Bronchial epithelial cell (primary cell): ENCODE measurements around the gene VSIG4. TPM values are rescaled to one million over a fixed set of nuclear protein-coding genes. Genes with fewer than 3 reads are reported as not detected.

Source experiments
- DNase-seq: peaks from one replicate; pipeline ENCODE4 v3.0.0-alpha.2; 2010; ENCODE audit warnings: low read depth
- FAIRE-seq: peaks from 2 replicates; lab custom pipeline; 2011; peaks lifted over from hg19 to GRCh38; lab: Jason Lieb, UNC
- H3K27me3 ChIP-seq: 2 replicates; pipeline ENCODE4 v1.5.1; 2011; ENCODE audit warnings: low read length; ENCODE audit not compliant: control insufficient read depth, insufficient read depth
- H3K36me3 ChIP-seq: 2 replicates; pipeline ENCODE4 v1.5.1; 2011; ENCODE audit warnings: low read length; ENCODE audit not compliant: control insufficient read depth, insufficient read depth
- H3K4me3 ChIP-seq: 2 replicates; pipeline ENCODE4 v1.5.1; 2011; ENCODE audit warnings: mild to moderate bottlenecking, low read depth, low read length, control low read depth
- CTCF ChIP-seq: IDR thresholded peaks from 2 replicates; pipeline ENCODE4 v1.5.1; 2011; ENCODE audit warnings: mild to moderate bottlenecking, moderate library complexity, low read length, control low read depth, inconsistent platforms; ENCODE audit not compliant: insufficient read depth, severe bottlenecking
- total RNA-seq: library from RNA; depleted of rRNA; stranded (reverse); fragments of >200 nt; gene quantifications from 2 replicates; pipeline ENCODE4 v1.2.1, GENCODE V29; 2014

VSIG4 gene
- total RNA-seq, 1 donor from 2014 or later, result not detected

DNA sequence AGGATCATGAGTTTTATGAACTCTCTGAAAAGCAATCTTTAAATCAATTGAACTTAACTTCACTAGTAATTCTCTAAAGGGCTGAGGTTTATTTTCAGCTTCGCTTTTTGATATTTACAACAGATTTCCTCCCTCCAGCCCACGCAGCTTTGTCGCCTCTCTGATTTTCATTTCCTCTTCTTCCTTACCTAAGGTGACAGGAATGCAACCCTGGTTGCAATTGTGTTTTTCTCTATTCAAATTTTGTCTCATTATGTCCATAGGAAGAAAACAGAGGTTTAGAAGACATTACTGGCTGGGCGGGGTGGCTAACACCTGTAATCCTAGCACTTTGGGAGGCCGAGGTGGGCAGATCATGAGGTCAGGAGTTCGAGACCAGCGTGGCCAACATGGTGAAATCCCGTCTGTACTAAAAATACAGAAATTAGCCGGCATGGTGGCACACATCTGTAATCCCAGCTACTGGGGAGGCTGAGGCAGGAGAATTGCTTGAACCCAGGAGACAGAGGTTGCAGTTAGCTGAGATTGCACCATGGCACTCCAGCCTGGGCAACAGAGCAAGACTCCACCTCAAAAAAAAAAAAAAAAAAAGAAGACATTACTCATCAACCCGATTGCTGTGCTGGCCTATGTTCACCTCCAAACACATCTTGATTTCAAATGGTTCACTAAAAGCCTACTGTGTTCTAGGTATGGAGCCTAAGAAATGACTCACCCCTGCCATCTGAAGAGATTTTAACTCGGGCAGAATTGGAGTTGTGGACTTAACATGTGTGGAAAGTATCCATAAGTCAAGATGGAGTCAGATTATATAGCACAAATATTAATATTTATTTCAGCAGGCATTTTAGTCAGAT, 36.8 kb downstream of the VSIG4 start:
- TF ChIP-seq CTCF, result no peak
- no peak for FAIRE-seq
- no peak for DNase-seq
- H3K27me3 ChIP-seq, result no peaks in the 10 kb centered on the region
- no peak overlapping the region for H3K4me3 ChIP-seq
- H3K36me3 ChIP-seq, result no peaks in the 10 kb centered on the region

GRCh38 chrX:66001596-66001995, 38.3 kb downstream of the VSIG4 start:
- Histone ChIP-seq H3K27me3 (no peaks in the 10 kb centered on the region), H3K4me3 (no peak overlapping the region), H3K36me3 (no peaks in the 10 kb centered on the region)
- DNase-seq (no peak), FAIRE-seq (no peak)
- TF ChIP-seq CTCF, result no peak

- FAIRE-seq, result no peak
- H3K27me3 ChIP-seq, result no peaks in the 10 kb centered on the region
Observed at GRCh38 chrX:66000628-66001272, 39.1 kb downstream of the VSIG4 start.

DNA sequence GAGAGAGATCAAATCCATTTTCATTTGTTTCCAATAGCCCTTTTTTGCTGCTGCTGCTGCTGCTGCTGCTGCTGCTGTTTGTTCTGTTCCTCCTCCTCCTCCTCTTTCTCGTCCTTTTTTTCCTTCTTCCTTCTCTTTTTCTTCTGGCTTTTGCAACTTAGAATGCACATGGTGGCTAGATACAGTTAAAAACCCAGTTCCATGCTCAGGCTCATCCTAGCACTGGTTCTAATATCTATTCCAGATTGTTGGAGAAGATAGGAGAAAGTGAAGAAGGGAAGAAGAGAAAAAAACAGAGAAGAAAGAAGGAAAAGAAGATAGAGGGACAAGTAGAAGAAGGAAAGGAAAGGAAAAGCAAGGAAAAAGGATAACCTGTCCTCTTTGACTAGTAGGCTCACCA, 39.7 kb downstream of the VSIG4 start:
- FAIRE-seq (no peak), DNase-seq (no peak)
- Histone ChIP-seq H3K27me3 (no peaks in the 10 kb centered on the region), H3K36me3 (no peaks in the 10 kb centered on the region), H3K4me3 (no peak overlapping the region)
- no peak for TF ChIP-seq CTCF

More at GRCh38 chrX:66000628-66001272, 39.1 kb downstream of the VSIG4 start:
- TF ChIP-seq CTCF, result no peak
- no peak for DNase-seq
- Histone ChIP-seq H3K4me3 (no peak overlapping the region), H3K36me3 (no peaks in the 10 kb centered on the region)

- no peaks in the 10 kb centered on the region for H3K27me3 ChIP-seq
- TF ChIP-seq CTCF, result no peak
- DNase-seq, result no peak
- H3K36me3 ChIP-seq, result no peaks in the 10 kb centered on the region
- H3K4me3 ChIP-seq, result no peak overlapping the region
- FAIRE-seq, result no peak
Observed at GRCh38 chrX:65999563-66000148, 40.2 kb downstream of the VSIG4 start.
